HG02759 (cell line): ENCODE measurements around the gene ANKS1B.

Source experiments
- ATAC-seq: cut with Tn5 transposase; IDR thresholded peaks from one replicate; pipeline ENCODE4 v1.9.1; 2021; ENCODE audit warnings: mild to moderate bottlenecking, moderate library complexity; ENCODE audit not compliant: unreplicated experiment

ANKS1B gene

DNA sequence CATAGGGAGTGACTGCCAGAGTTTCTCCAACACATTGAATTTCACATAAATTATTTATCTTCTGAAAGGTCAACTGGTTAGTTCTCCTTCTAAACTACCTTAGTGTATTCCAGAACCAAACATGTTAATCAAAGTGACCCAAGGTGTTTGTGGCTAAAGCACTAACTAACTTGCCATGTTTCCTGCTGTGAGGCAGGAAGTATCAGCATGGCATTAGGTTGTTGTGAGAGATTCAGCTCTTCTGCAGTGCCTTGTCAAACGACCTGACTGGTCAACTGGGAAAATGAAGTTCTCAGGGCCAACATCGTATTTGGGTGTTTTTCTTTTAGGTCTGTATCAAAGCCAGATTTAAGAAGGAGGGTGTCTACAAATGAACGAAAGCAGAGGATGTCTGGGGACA, 891.6 kb downstream of the ANKS1B start:
- ATAC-seq, result no peak

DNA sequence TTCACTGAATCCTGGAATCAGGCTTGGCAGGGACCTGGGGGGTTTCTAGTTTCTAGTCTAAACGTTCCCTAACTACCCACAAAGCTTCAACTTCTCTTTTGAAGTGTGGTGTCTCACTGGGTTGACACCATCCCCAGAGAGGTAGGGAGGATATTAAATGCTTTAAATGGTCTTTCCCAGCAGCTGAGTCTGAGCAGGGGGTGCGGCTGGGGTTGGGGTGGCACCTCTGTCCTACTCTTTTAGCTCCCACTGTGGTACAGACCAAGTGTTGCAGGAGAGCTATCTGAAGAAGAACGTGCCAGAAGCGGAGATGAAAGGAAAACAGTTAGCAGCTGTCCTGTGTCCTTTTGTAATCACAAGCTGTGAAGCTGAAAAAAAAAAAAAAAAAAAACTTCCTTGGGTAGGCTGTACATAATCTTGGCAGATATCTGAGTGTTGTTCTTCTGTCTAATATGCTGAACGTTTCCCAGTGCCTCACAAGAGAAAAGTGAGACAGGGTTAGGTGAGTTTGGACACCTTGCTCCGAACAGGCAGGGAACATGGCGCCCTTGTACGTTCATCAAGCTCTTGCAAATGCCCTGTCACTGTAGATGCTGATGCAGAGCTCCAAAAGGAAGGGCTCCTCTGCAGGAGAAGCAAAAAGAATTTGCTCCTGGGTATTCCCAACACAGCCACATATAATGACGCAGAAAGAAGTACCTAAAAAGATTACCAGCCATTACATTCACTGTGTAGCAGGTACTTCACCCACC, 892.5 kb downstream of the ANKS1B start:
- ATAC-seq, result no peak

DNA sequence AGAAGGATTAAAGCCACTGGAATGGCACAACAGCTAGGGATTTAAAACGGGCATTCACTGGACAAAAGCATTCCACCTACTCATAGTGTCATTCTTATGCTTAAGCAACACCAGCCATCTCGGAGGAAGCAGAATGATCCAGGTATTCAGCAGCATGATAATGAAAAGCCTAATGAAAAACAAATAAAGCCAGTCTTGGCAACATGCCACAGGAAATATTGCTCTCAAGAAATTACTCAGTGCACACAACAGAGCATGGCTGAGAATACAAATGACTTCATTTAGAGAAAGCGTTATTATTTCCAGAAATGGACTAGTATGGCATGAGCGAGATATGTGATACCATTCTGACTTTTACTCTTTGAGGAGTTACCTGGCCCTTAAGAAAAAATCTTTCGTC, 897.5 kb downstream of the ANKS1B start:
- ATAC-seq, result no peak

DNA sequence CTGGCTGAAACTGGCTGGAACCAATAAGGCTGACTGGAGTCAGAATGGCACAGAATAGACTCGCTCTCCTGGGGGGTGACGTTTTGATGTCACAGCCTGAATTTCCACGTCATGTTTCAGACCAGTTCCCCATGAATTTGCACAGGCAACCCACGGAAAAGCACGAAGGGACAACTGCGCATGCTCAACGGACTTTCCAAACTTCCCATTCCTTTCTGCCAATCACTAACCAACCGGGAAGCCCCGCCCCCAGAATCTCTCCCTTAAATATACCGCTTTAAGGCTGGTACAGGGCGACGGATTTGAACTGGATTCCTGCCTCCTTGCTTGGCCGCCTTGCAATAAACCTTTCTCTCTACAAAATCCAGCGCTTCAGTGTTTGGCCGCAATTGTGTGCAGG, 904.9 kb downstream of the ANKS1B start:
- no peak for ATAC-seq

DNA sequence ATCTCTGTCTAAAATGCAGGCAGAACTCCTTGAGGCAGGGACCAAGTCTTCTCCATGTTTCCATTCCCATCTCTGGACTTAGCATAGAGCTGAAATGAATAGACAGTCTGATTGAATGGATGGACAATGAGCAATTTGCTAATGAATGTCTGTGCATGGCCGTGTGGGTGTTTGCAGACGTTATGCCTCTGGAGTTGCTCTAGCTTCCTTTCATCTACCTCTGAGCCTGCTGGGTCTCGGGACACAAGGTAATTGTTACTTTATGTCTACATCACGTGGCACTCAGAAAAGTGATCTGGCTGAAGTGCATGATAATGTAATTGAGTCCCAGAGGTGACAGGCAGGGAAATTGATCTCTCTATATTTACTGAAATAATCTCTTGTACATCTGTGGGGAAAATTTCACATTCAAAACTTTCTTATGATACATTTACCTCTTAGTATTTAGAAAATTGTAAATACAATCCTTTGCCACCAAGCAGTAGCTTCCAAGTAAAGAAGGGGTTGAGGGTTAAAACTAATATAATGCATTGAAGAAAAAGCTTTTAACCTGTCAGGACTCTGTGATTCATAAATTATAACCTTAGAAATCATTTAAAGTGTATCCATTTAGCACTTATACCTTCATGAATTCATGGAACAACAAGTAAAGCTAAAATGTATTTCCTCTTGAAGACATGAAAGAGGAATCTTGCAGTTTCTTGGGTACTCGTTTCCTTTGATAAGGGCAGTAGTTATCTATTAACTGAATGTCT, 915.6 kb downstream of the ANKS1B start:
- ATAC-seq, result no peak

DNA sequence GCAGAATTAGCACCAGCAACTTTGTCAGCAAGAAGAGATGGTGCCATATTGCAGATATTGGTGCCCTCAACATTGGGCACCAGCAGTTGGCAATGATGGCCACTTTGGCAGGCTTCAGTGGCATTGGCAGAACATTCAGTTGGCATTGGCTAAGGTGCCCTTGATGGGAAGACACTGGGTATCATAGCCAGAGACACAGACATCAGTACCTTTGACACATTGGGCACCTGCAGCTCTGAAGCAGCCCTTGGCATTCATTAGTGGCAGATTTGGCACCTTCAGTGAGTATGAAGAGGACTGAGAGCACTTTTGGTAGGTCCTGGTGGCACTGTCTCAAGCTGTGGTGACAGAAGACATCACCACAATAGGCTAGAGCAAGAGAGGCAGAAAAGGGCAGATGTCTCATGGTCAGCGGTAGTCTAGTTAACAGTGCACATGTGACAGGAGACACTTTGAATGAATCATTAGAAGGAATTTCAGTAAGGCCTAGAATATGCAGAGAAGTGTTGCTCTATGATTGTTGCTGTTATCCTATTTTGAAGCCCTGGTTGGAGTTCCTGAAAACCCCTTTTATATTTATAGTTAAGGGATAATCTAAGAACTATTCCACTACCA, 917.5 kb downstream of the ANKS1B start:
- ATAC-seq, result no peak

DNA sequence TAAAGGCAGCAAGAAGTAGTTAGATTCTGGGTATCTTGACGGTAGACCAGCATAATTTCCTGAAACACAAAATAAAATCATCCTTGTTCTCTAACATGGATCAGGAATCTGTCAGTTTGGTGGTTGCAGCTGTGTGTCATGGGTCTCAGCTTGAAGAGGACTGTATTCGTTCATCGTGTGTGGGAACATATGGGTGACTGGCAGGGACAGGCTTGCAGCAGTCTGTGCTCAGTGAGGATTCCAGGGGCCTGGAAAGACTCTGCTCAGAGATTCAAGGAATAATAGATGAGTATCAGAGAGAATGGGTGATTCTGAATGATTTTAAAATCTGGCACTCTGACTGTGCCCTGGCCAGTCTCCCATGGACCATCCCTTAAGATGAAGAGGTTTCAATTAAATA, 918.0 kb downstream of the ANKS1B start:
- no peak for ATAC-seq

DNA sequence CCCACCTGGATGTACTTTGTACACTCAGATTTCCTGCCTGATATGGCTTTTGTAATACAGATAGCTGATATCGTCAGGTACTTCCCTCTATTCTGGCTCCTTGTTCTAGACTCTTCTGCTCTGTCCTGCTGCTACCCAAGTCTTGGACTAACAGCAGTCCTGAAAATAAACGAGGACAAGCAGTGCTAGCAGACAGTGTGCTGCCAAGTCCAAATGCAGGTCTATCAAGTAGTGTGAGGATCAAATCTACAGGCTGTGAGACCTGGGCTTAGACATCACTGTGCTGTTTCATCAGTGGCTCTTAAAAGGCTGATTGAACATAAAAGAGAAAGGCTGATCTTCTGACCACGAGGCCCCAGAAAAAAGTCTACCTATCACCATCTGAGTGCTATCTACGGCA, 921.6 kb downstream of the ANKS1B start:
- ATAC-seq, result no peak

DNA sequence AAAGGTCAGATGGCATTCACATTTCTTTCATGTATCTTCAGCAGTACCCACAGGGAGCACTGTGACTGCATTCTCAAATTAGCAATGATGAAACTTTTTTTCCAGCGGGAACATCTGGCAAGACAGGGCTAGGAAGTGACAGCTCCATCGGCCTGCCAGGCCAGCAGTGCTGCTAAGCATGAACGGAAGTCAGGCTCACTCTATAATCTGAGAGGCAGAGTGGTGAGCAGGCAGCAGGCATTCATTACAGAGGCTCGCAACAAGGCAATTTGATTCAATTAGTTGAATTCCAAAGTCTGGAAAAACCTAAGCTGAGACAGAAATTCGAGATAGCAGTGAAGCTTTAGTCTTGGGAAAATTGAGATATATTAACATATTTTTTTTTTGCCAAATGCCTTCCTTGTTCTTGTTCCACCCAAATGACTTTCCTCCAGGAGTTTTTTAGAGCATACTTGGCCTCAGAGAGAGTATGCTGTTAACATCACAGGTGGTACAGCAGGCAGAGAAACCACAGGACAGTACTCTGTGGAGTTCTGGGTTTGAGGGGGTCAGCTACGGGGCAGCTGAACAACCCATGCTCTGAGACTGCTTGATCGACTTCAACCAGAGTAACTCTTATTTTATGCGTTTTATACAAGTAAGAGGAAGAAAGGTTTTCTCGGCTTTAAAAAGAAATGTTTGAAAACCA, 924.8 kb downstream of the ANKS1B start:
- no peak for ATAC-seq

DNA sequence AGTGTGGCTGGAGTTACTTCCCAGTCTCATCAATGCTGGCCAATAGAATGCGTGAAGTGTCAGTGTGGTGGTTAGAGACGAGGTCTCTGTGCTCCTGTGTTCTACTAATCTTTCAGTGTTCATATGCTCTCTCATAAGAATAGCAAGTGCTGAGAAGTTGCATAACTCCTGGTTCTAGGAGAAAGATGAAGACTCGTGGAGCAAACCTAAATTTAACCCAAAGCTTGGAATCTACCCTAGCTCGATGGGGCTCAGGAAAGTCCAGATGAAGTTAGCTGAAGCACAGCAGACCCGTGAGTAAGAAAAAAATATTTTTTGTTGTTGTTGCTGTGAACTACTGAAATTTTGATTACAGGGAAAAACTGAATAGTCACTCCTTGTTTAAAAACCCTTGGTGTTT, 927.1 kb downstream of the ANKS1B start:
- no peak for ATAC-seq

DNA sequence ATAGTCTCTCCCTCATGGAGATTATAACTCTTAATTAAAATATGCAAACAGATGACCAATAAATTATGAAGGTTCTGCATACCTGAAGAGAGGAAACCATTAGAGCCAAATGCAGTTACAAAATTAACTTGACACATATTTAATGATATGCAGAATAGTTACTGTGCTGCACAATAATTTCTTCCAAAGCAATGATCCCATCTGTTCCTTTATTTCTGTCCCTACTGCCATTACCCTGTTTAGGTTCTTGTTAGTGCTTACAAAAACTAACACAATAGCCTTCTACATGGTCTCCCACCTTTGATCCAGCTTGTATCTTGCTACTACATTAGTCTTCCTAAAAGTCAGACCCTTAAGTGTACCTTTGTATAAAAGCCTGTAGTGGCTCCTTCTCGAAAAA, 928.5 kb downstream of the ANKS1B start:
- ATAC-seq, result no peak

DNA sequence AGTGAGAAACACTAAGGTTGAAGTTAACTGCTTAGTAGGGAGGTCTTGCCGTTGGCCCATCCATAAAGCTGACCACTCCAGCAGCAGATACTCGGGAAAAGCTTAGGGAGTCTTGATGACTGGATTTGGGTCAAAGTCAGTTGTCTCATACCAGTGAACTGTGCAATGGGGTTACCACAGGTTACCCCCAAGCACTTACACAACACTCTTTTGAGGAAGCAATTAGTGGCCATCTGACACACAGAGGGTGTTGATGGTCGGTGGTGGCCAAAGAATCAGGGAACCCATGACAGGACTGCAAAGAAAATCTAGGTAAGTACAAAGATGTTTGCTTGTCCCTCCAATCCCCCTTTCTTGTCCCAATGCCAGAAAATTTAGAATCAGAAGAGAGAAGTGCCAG, 929.4 kb downstream of the ANKS1B start:
- no peak for ATAC-seq

DNA sequence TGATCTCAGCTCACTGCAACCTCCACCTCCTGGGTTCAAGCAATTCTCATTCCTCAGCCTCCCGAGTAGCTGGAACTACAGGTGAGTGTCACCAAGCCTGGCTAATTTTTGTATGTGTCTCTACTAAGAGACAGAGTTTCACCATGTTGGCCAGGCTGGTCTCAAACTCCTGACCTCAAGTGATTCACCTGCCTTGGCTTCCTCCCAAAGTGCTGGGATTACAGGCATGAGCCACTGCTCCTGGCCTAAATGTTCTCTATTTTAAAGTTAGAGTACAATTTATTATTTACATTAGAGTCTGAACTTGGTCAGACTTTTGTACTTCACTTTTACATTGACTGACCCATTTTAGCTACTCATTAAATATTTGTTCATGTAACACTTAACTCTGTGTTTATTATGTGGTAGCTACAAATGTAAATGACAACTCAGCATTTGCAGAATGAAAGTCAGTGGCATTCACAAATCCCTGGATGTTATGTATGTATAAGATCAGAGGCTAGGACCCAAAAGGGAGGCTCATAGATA, 930.1 kb downstream of the ANKS1B start:
- ATAC-seq, result no peak

DNA sequence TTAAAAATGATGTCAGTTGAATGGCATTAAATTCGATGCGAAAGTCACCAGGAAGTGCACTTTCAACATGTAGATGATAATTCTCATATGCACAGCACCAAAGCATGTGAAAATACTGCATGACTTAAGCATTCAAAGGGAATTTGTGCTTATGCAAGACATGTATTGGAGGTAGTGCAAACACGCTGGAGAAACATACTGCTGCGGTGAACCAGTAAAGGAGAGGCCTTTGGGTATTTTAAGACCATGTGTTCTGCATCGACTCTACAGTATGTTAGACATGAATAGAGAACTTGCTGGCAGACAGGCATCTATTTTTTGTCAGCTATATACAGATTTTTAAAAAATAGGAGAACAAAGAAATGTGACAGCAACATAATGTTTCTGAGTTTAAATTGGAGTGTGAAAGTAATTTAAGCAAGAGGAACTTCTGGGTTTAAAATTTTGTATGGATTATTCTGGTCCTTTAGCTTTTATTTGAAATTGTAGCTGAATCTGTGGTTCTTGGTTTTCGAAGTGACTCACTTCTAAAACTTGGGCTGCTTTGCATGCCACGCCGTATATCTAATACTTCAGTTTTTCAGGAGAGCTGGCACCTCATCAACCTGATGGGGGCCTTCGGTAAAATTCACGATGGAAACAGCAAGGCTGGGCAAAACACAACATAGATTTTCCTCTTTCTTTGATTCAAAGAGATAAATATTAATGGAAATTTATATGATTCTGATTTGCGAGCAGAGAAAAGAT, 930.9 kb downstream of the ANKS1B start:
- no peak for ATAC-seq

DNA sequence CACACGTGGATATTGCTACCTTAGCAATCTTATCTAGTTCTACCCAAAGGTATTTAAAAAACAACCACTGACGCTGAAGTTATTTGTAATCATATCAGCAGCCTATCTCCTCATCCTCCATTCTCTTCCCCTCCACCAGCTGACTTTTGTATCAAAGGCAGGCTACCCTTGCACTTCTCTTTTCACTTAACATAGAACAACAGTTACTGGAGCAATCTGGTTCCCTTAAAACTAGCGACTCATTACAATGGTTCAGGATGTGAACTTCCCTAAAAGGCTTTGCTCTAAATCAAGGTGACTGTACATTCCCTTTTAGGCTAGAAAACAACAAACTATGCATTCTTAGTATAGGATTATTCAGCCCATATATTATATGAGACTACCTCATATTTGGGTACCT, 935.0 kb downstream of the ANKS1B start:
- no peak for ATAC-seq

DNA sequence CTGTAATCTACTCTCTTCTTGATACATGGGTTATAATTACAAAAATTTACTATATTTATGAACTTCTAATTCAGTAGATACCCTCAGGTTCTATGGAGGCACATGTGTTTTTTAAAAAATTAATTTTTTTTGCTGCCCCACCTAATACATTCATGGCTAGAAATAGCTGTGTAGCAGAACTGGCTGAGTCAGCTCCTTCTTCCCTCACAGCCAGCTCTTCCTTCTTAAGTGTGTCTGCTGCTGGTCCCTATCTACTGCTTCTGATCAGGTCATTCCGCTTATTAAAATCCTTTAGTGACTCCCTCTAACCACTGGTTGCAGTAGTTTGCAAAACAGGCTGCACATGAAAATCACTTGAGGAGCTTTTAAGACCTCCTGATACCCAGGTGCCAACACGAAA, 939.6 kb downstream of the ANKS1B start:
- no peak for ATAC-seq

DNA sequence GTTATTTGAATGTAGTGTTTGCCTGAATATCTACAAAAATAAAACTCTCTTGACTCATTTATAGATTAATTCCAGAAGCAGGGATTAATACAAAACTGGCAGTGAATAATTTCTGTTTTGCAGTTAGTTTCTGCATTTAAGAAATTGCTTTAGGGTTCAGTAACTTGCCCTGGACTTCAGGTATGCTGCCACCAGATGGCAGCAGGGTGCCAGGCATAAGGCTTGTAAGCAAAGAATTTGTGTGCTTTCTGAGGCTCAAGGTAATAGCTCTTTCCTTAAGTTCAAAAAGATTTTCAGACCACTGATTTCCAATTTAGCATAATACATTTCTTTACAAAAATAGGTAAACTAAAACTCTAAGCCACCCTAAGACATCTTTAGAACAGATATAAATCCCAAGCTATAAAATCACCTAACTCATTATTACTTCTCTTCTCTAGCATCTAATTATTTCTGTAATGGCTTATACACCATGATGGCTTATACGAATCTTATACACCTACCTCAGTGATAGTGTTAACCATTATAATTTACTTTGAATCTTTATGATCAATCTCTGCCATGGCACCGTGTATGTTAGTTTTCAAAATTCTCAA, 941.3 kb downstream of the ANKS1B start:
- ATAC-seq, result peak; percentile 73

DNA sequence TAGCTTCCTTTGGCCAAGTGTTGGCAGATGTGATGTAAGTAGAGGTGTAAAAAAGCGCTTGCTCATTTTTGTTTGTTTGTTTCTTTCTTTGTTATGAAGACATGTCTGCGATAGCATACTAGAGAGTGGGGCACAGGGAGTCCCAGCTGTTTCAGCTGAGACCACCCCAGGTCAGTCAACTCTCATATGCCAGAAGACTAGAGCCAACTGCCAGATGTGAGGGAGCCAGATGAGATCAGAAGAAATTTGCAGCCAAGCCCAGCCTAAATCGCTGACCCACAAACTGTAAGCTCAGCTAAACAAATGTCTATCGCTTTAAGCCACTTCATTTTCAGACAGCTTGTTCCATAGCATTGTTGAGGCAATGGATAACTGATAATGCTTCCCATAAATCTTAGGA, 942.5 kb downstream of the ANKS1B start:
- ATAC-seq, result no peak

DNA sequence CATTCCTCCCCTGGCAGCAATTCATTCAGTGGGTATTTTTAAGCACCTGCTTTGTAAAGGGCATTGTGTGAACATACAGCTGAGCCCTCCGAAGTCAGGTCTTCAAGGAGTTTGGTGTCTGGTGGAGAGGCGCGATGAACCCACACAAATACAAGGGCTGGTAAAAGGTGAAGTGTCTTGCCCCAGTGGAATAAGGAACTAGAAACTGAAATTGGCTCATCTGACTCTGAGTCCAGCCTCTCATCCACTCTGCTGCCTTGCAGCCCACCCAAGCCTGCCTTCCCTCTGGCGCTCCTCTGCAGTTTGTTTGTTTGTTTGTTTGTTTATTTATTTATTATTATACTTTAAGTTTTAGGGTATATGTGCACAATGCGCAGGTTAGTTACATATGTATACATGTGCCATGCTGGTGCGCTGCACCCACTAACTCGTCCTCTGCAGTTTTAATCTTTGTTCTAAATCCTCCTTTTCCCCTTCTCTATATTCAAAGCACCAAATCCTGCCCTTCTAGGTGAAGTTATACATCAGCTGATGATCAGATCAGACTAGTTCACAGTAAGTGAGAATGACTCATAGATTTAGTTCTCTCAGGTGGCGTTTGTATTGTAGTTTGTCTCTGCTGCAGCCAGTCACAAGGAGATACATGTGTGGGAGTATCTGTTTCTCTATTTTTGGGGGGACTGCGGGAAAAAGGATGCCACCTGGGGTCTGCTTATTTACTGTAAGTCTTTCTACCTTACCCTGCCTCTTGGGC, 945.2 kb downstream of the ANKS1B start:
- no peak for ATAC-seq

DNA sequence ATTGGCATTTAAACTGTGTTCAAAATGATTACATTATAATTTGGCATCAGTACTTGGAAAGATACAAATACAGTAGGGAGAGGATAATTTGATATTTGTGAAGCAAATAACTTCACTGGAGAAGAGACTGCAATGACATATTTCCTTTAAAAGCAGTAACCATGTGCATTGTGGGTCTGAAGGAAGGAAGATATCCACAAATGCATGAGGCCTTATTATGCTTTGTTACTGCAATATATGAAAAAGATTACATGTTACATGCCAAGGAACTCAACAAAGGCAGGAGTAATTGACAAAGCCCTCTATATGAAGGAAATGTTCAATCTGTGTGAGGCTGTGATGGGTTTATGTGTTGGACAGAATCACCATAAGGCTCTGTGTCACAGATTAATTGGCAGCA, 948.2 kb downstream of the ANKS1B start:
- no peak for ATAC-seq
